AG04450 (cell line): Measurements from ENCODE around the gene GBP1. TPM values are rescaled to one million over a fixed set of nuclear protein-coding genes. Genes with fewer than 3 reads are reported as not detected.
A peak's percentile ranks its signal among the peaks of the same experiment; 100 is the strongest.

Experiments used
- CTCF ChIA-PET: fragments of 300-600, 350-600 bp; formaldehyde crosslinking; extraction: SDS; loops from one replicate; lab custom pipeline; 2022; ENCODE audit warnings: antibody characterized with exemption, inconsistent platforms; lab: Charles Lee
- POLR2A ChIA-PET: fragments of 350-600 bp; formaldehyde crosslinking; extraction: SDS; loops from one replicate; lab custom pipeline; 2021; ENCODE audit warnings: antibody characterized with exemption, inconsistent platforms; lab: Yijun Ruan, JAX
- DNase-seq: peaks from one replicate; pipeline ENCODE4 v3.0.0-alpha.2; 2011; ENCODE audit warnings: low read depth, low spot score
- H3K27ac ChIP-seq: one replicate; pipeline ENCODE4 v1.5.1; 2012; ENCODE audit warnings: low read depth, low read length, control low read depth
- H3K27me3 ChIP-seq: one replicate; pipeline ENCODE4 v1.6.0; 2012; ENCODE audit warnings: low read length; ENCODE audit not compliant: control insufficient read depth, insufficient read depth
- H3K4me3 ChIP-seq: 2 replicates; pipeline ENCODE4 v1.5.1; 2011; ENCODE audit warnings: mild to moderate bottlenecking, low read depth, low read length, control low read depth
- H3K9me3 ChIP-seq: 2 replicates; pipeline ENCODE4 v1.5.1; 2012; ENCODE audit warnings: low read length; ENCODE audit not compliant: control insufficient read depth, insufficient read depth
- polyA minus RNA-seq: library from RNA; depleted of rRNA, polyadenylated mRNA; stranded (reverse); fragments of >200 nt; gene quantifications from 2 replicates; pipeline ENCODE4 v1.2.3, GENCODE V29; 2011; rRNA and poly(A)+ RNA removed
- polyA plus RNA-seq: library from polyadenylated mRNA; depleted of rRNA; stranded (reverse); fragments of >200 nt; gene quantifications from 2 replicates; pipeline ENCODE4 v1.2.3, GENCODE V29; 2011; rRNA removed
- TF ChIP-seq, protein P1 (sequence below): IDR thresholded peaks from 2 replicates; pipeline ENCODE4 v1.5.1; 2011; ENCODE audit warnings: low read depth, low read length, control low read depth, inconsistent platforms

Gene GBP1, protein sequence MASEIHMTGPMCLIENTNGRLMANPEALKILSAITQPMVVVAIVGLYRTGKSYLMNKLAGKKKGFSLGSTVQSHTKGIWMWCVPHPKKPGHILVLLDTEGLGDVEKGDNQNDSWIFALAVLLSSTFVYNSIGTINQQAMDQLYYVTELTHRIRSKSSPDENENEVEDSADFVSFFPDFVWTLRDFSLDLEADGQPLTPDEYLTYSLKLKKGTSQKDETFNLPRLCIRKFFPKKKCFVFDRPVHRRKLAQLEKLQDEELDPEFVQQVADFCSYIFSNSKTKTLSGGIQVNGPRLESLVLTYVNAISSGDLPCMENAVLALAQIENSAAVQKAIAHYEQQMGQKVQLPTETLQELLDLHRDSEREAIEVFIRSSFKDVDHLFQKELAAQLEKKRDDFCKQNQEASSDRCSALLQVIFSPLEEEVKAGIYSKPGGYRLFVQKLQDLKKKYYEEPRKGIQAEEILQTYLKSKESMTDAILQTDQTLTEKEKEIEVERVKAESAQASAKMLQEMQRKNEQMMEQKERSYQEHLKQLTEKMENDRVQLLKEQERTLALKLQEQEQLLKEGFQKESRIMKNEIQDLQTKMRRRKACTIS
- polyA plus RNA-seq (86.2 and 103 TPM in 2 replicates), polyA minus RNA-seq (115 and 149 TPM in 2 replicates)

DNA sequence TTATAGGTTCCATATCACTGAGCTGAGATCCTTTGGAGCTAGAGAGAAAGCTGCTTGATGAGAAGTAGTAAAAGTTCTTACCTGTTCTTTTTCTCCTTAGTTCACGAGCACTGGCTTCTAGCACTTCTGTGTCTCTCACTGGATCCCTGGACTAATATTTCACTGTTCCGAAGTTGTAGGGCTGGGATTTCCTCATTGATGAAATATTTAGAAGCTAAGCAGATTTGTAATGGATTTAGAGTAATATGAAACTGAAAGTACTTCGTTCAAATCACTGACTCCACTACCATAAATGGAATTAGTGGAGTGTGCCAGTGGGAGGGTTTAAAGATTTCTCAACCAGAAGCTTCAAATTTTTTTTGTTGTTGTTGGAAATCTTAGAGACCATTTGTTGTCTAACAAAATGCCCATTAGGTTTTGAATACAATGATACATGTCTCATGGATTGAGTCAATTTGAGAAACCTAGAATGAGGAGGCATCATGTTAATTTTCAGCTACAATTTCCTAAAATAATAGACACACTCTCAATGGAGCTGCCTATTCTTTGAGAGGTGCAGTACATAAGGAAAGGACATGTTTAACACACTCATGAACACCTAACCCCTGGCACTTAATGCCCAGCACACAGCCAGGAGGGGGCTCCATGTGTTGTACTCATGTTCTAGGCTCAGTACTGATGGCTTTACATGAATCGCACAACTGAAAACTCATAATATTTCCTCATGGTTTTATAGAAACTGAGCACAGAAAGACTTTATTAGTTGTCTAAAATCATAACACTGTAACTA, at the start of gene GBP1:
Gene GBP1, minus strand, starts transcription at position 130 of the 790 bp plus-strand sequence. CDS start 1,974 bp downstream, outside the sequence.
- ChIA-PET POLR2A (interaction anchor here (2.0 kb wide), 1 partner anchor 43 kb away, joined by 7 read pairs; the partner anchor contains the start of gene GBP3), CTCF (interaction anchor here (0.6 to 2.3 kb wide), 5 partner anchors 21 to 293 kb away, joined by 3 to 17 read pairs (median 6); no protein-coding TSS in a partner anchor)
- TF ChIP-seq, protein P1, sequence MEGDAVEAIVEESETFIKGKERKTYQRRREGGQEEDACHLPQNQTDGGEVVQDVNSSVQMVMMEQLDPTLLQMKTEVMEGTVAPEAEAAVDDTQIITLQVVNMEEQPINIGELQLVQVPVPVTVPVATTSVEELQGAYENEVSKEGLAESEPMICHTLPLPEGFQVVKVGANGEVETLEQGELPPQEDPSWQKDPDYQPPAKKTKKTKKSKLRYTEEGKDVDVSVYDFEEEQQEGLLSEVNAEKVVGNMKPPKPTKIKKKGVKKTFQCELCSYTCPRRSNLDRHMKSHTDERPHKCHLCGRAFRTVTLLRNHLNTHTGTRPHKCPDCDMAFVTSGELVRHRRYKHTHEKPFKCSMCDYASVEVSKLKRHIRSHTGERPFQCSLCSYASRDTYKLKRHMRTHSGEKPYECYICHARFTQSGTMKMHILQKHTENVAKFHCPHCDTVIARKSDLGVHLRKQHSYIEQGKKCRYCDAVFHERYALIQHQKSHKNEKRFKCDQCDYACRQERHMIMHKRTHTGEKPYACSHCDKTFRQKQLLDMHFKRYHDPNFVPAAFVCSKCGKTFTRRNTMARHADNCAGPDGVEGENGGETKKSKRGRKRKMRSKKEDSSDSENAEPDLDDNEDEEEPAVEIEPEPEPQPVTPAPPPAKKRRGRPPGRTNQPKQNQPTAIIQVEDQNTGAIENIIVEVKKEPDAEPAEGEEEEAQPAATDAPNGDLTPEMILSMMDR, result no peak
- Histone ChIP-seq H3K9me3 (no peaks in the 10 kb centered on the region), H3K27me3 (no peaks in the 10 kb centered on the region), H3K27ac (peak within 1 kb of the TSS; percentile 95), H3K4me3 (peak within 1 kb of the TSS; percentile 77)
- peak; percentile 78 for DNase-seq

DNA sequence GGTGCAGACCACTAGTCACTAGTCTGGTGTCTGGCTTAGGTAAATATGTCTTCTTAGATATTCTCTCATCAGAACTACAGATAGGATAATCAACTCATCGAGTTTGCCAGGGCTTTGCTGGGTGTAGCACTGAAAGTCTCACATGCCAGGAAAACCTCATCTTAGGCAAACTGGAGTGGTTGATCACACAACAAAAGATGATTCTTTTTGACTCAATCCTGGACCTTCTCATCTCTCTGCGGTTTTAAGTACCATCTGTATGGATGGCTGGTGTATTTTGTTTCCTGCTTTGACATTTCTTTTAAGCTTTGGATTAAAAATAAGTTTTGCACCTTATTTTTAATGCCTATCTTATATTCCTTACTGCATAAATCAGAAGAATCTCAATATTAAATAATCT, 49.7 kb upstream of the GBP1 start:
- no peaks in the 10 kb centered on the region for H3K9me3 ChIP-seq
- no peak for DNase-seq
- H3K27ac ChIP-seq, result no peak overlapping the region
- ChIA-PET CTCF (no interaction called here), POLR2A (no interaction called here)
- H3K4me3 ChIP-seq, result no peak overlapping the region
- TF ChIP-seq, protein P1, result no peak
- H3K27me3 ChIP-seq, result no peaks in the 10 kb centered on the region

DNA sequence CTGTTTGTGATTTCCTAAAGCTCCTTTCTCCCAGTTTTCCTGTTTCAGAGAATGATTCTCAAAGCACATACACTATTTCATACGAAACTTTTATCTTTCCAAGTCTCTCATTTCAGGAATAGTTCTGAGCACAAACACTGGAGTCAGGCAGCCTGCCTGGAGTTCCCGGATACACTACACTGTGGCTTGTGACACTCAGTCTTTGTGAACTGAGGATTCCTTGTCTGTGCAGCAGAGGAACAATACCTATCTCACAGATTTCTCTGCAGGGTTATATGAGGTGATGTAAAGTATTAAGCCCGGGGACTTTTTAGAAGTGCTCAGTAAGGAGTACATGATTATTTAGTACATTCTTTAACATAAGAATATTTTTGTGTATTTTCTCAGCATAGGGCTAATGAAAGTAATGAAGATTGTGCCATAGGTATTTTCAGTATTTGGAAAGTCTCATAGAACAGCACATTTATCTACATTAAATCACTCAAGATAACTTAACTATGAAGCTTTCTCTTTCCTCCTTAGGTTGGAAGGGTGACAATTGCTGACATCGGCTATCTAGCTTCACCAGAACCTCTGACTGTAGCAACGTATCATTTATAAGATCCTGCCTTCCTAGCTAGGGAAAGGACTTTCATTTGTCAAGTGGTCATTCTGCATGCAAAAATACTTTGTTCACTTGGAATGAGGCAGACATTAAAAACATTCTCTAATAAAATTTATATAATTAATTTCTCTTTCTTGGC, 48.0 kb upstream of the GBP1 start:
- no peak overlapping the region for H3K4me3 ChIP-seq
- no peak for DNase-seq
- H3K9me3 ChIP-seq, result no peaks in the 10 kb centered on the region
- CTCF ChIA-PET, result interaction anchor here (0.7 kb wide), 1 partner anchor 28 kb away, joined by 4 read pairs; no protein-coding TSS in a partner anchor
- POLR2A ChIA-PET, result no interaction called here
- TF ChIP-seq, protein P1, result no peak
- H3K27ac ChIP-seq, result no peak overlapping the region
- no peaks in the 10 kb centered on the region for H3K27me3 ChIP-seq

- TF ChIP-seq, protein P1, result no peak
- no peak for DNase-seq
- ChIA-PET POLR2A (no interaction called here), CTCF (no interaction called here)
- no peak overlapping the region for H3K27ac ChIP-seq
- no peak overlapping the region for H3K4me3 ChIP-seq
- H3K9me3 ChIP-seq, result peaks cover 4% of the 10 kb centered on the region; the same call in 1 of the 2 replicates
- H3K27me3 ChIP-seq, result no peaks in the 10 kb centered on the region
Observed at GRCh38 chr1:89104687-89105086, 39.7 kb upstream of the GBP1 start.
